Hematopoietic multipotent progenitor cell treated with erythropoietin and hydrocortisone succinate and interleukin-3 and kit ligand, for 17 days (in vitro differentiated cells): ENCODE data around the gene RAB1B.
"Not testable (repeated sequence)": the region's sequence is repeated elsewhere in the genome, so short reads cannot be mapped to it uniquely, and the experiment has no call there.

Experiments used
- DNase-seq: peaks from one replicate; pipeline ENCODE4 v3.0.0-alpha.2; 2015; ENCODE audit warnings: low spot score

The RAB1B gene

DNA sequence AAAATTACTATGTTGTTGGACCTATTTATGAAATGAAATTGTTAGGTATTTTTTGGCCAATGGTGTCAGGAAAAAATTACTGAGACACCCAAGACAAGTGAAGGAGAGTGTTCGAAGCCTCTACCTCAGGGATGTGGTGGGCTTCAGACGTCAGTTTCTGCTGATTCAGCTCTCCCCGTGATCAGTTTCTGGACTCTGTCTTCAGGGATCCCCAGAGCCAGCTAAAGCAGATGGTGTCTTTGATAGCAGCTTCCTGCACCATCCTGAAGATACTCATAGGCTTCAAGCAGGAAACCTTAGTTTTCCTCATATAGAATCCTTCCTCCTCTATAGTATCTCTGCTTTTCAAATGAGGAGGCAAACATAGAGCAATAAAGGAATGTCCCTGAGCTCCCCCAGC is 41.0 kb downstream of the RAB1B start:
- DNase-seq, result no peak

DNA sequence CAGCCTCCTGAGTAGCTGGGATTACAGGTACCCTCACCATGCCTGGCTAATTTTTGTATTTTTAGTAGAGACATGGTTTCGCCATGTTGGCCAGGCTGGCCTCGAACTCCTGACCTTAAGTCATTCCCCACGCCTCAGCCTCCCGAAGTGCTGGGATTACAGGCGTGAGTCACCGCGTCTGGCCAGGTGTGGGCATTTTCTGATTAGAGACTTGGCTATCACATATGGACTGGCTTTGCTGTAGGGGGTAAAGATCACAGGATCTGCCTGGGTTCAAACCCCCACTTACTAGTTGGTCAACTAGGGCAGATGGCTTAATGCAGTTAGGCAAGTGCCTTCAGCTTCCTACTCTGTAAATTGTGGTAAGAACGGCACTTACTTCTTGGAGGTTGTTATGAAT is 41.9 kb downstream of the RAB1B start:
- DNase-seq, result no peak

DNA sequence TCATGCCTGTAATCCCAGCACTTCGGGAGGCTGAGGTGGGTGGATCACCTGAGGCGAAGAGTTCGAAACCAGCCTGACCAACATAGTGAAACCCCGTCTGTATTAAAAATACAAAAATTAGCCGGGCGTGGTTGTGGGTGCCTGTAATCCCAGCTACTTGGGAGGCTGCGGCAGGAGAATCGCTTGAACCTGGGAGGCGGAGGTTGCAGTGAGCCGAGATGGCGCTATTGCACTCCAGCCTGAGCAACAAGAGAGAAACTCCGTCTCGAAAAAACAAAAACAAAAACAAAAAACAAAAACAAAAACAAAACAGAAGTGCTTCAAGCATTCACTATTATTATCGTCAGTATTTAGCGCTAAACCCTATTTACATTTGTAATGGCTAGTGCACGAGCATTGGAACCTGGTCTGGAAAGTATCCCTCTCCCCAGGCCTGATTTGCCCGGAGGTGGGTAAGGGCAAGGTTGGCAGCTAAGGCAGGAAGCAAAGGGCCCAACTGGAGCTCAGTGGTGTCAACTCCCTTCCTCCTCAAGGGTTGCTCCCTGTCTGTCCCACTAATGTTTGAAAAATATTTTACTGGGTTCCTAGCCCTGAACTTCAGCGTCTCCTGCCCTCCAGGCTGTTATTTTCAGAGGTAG is 42.5 kb downstream of the RAB1B start:
- not testable (repeated sequence) for DNase-seq

- DNase-seq, result no peak
These were observed 43.1 kb downstream of the RAB1B start for GRCh38 chr11:66311470-66311964.

GRCh38 chr11:66311965-66312548 is 43.6 kb downstream of the RAB1B start:
- DNase-seq, result peak; percentile 98

DNA sequence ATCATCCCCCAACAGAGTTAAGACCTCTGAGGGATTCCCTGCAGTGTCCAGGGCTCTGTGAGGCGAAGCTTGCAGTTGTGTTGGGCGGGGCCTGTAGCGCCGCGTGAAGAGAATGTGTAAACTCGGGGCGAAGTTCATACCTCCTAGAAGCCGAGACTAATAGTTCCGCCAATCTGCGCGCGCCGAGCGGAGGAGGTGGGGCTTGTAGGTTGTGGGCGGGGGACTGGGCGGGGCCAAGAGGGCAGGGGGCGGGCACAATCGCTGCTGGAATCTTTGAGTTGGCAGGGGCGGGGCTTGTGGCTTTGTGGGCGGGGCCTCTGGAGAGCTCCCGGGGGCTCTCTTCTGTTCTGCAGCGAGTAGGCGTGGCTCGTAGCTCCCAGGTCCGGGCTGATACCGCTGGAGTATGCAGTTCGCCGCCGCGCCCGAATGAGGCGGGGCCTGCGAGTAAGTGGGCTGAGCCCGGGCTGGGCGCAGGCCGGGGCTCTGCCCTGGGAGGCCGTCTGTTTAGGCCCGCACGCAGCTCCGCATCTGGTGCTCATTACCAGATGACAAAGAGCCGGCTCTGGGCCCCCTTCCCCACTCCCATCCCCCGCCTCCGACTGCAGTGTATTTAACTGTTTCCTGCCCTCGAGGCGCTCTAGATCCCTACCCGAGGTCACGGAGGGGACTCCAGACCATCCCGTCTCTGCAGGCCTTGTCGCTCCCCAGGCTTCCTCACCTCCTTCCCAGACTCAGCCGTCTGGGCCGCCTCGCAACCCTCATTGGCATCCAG is 44.3 kb downstream of the RAB1B start:
- DNase-seq, result peak; percentile 98

DNA sequence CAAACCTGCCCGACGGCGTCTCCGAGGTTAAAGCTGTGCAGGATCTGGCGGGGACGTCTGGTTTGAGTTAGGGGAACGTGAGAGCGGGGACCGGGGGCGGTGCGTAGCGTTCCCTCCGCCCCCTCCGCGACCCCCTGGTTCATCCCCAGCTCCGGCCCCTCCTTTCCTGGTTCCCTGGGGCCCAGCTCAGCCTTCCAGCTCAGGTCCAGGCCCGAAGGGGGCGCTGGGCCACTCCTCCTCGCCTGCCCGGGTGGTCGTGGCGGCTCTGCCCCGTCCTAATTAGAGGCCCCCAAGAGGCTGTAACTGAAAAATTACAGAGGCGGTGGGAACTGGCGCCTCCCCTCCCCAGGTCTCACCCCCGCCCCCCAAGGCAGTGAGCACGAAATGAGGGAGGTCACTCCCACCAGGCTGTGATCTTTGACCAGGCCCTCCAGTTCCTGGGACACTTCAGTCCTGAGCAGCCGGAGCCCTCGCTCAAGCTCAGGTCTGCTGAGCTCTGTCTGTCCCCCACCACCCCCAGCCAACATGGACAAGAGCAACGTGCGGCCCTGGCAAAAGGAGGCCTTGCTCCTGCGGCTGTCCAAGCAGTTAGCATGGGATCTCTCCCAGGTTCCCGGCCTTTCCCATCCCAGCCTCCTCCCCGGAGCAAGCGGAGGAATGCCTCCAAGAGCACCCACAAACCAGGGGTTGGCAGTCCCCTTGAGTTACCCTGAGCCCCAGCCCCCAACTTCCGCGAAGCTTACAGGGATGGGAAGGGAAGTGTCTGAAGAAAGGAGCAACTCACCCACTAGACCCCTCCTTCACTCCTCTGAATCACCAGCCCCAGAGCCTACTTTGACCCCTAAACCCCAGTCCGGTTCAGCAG is 45.1 kb downstream of the RAB1B start:
- no peak for DNase-seq

- DNase-seq, result no peak
These were observed 45.7 kb downstream of the RAB1B start for GRCh38 chr11:66314186-66314501.

GRCh38 chr11:66314561-66315497 is 46.4 kb downstream of the RAB1B start:
- DNase-seq, result no peak

DNA sequence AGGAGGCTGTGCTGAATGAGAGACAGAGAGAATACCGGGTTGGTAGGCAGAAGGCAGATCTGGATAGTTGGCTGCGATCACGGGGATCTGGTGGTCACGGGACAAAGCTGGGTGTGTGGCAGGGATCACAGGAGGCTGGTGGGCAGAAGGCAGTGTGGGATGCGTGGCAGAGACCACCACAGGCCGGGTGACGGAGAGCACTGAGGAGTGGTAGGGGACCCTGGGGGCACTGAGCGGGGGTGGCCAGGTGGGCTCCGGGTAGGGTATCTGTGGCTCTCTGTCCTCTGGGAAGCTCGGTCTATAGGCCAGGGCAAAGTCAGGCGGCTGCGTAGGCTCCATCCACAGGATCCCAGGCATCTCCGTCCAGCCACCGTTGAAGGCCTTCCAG is 47.1 kb downstream of the RAB1B start:
- DNase-seq, result no peak

GRCh38 chr11:66315921-66316811 is 47.7 kb downstream of the RAB1B start:
- DNase-seq, result no peak

DNA sequence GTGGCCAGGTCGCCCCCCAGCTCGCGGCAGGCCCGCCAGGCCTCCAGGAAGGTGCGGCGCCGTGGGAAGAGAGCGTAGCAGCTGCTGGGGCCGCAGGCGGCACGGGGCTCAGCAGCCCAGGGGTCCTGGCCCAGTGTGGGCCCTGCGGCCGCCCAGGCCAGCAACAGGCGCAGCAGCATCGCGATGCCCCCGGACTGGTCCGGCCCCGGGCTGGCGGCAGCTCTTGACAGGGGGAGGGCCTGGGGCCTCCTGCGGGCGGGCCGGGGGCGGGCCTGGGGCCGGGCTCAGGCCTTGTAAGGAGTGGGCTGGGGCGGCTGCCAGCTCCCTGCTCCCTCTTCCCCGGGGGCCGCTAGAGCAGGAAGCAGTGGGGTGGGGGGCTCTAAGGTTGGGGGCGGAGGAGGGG is 48.4 kb downstream of the RAB1B start, which contains the start of gene CD248:
CD248 (minus strand) TSS at position 196 of the 403 bp plus-strand sequence; CDS start at position 179, 17 bp downstream.
- DNase-seq, result no peak

DNA sequence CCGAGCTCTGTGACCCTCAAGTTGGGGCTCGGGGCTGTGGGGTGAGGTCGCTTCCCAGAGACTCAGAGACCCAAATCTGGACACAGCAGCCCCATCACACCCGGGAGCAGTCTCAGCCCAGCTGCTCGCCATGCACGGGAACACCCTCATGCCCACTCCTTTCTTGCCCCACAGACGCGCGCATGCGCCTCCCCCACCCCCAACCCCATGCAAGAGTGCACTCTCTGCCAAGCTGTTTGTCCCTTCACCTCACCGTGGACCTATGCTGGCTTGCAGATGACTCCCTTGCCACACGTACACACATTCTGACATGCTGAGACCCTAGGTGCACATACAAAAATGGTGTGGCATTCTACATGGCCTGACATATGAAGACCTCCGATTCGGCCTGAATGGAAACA is 48.9 kb downstream of the RAB1B start:
- DNase-seq, result no peak

DNA sequence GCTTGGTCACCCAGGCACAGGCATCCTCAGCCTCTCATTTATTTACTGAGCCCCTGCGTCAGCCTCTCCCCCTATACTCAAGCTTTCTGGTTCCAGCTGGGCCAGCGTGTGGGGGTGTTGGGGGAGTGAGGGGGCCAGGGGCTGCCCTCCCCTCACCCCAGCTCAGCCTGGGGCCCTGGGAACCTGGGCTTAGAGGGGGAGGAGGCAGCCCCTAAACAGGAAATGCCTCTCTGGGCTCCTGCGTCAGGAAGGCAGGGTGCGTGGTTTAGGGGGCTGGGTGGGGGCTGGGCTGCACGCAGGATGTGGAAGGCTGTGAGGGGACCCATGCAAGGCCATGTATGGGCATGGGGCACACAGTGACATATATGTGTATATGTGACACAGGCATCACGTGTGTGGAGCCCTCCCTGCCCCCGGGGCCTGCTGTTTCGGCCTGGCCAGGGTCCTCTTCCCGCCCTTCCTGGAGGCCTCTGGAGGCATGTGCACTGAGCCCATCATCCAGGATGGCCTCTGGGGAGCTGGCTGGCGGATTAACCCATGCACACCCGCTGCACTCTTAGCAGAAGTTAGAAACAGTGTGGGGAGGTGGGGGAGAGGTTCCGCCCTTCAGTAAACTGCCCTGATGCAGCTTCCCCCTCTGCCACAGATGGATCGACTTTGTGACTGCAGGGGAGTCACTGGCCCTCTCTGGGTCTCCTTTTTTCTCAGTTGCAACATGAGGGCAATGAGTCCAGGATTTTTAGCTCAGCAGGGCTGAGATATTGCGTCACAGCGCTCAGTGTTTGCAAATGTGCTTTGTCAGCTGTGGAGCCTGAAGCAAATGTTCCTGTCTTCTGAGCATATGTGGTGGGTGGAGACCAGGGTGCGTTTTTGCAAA is 49.5 kb downstream of the RAB1B start:
- DNase-seq, result no peak

- no peak for DNase-seq
These were observed 50.1 kb downstream of the RAB1B start for GRCh38 chr11:66318600-66318970.

GRCh38 chr11:66320289-66320688 is 51.9 kb downstream of the RAB1B start:
- DNase-seq, result not testable (repeated sequence)

GRCh38 chr11:66320748-66321147 is 52.3 kb downstream of the RAB1B start:
- not testable (repeated sequence) for DNase-seq

GRCh38 chr11:66321606-66322005 is 53.2 kb downstream of the RAB1B start:
- no peak for DNase-seq
